GM18870 (cell line): ENCODE results near the gene OR4D11.
"Not testable (repeated sequence)": the region's sequence is repeated elsewhere in the genome, so short reads cannot be mapped to it uniquely, and the experiment has no call there.

Experiments used
- ATAC-seq: cut with Tn5 transposase; IDR thresholded peaks from one replicate; pipeline ENCODE4 v1.9.1; 2021; ENCODE audit warnings: moderate library complexity; ENCODE audit not compliant: unreplicated experiment

Gene OR4D11

GRCh38 chr11:59503276-59503675 lies at the start of gene OR4D11:
Gene OR4D11 (plus strand): TSS chr11:59503576. CDS start chr11:59503576, 0 bp downstream.
- no peak for ATAC-seq

DNA sequence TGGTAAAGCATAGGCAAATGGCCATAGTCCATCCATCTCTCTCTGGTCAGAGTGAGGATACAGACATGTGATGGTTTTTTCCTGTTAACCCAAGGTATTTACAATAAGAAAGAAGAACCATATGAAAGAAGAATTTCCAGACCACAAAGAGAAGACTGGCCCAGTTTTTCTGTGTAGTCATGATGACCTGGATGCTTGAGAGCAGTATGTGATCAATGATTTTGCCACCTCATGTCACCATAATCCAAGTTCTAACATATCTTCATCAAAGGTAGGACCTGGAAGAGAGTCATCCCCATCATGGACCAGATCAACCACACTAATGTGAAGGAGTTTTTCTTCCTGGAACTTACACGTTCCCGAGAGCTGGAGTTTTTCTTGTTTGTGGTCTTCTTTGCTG lies 46.7 kb upstream of the OR4D11 start, which contains the start of gene OR4D6:
TSS of gene OR4D6 (plus strand) at position 301 of the 400 bp plus-strand sequence. CDS start at position 301, 0 bp downstream.
- ATAC-seq = no peak

DNA sequence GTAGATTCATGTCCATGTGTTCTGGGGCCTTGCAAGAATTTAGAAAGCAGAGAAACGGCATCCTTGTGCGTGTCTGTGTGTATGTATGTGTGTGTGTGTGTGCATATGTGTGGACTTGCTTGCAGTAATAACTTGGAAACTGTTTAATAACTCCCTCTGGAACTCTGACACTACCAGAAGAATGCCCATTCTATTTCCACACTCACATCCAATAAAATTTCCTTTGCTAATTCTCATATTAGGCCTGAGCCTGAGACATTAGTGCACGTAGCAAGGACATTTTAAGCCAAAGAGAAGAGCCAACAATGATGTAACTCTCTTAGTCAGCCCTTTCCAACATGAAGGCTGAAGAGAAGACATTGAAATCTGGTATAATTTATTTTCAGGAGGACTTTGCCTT lies 43.5 kb upstream of the OR4D11 start:
- ATAC-seq = no peak

- no peak for ATAC-seq
These were observed 40.2 kb upstream of the OR4D11 start for GRCh38 chr11:59463190-59463641.

DNA sequence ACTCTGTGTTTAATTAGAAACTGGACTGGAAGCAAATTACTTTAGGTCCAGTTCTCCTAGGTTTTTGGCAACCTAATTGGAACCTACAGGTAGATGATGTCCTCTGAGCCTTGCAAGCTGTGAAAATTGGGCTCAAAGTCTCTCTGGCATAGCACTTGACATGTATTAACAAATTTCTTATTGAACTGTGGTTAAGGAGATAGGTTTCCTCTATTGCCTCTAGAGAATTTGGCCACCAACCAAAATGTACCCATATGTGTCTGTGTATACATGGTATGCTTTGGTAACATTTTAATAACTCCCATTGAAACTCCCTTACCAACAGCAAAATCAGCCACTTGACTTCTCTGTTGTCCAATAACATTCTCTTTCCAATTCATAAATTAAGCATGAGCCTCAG lies 30.4 kb upstream of the OR4D11 start, which contains the start of gene OR4D10:
TSS of gene OR4D10 (plus strand) at position 301 of the 400 bp plus-strand sequence. CDS start 4,115 bp downstream, outside the sequence.
- no peak for ATAC-seq

DNA sequence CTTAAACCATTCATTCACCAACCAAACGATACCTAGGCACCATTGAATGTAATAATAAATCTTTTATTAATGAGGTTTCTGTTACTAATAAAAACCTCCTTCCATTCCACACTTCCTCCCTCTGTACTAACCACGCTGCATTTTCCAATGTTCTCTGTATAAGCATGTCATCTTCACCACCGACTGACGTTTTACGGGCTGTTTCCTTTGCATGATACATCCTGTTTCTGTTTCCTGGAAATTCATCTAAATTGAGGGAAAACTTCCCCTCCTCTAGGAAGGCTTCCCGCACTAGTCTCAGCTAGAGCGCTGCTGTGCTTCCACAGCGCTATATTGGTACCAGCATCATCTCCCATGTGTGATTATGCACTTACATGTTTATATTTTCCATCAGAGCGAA lies 28.2 kb upstream of the OR4D11 start:
- ATAC-seq = no peak

GRCh38 chr11:59479906-59480305 lies 23.5 kb upstream of the OR4D11 start:
- no peak for ATAC-seq

- ATAC-seq = no peak
These were observed 23.0 kb upstream of the OR4D11 start for GRCh38 chr11:59480359-59480758.

DNA sequence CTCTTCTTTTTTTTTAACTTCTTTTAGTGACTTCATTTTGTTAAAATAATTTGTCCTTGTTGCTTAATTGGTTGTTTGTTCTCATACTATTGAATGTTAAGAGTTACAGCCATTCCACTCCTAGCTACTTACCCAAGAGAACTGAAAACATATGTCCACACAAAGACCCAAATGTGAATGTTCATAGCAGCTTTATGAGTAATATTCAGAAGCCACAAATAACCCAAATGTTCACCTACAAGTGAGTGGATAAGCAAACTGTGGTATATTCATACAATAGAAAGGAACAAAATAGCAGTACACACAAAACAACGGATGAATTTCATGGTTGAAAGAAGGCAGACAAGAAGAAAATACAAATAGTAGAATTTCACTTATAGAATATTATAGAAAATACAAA lies 1.4 kb upstream of the OR4D11 start:
- no peak for ATAC-seq

DNA sequence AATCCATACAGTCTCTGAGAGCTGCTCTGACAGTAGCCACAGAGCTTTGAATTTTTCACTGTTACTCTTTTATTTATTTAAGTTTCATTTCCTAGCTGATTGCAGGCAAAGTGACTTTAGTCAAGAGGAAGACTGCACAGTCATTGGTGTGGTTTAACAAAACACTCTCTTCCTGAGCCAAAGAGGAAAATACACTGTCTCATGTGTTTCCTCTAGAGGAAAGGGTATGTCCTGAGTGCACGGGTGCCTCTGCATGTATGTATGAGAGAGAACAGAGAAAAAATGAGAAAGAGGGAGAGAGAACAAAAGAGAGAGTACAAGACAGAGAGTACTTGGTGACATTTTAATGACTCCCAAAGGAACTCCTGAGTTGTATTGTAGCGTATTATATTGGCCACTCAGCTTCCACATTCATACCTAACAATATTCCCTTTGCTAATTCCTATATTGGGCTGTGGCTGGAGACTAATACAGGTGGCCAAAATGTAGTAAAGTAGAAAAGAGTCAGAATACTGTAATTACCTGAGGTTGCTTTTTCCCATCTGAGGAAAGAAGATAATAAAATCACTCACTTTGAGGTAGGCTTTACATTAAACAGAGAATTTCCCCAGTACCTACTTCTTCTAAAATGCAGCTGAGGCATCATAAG lies 7.7 kb downstream of the OR4D11 start, which contains the start of gene OR4D9:
TSS of gene OR4D9 (plus strand) at position 599 of the 649 bp plus-strand sequence. CDS start 3,374 bp downstream, outside the sequence.
- no peak for ATAC-seq

GRCh38 chr11:59511675-59512074 lies 8.3 kb downstream of the OR4D11 start:
- ATAC-seq = no peak

GRCh38 chr11:59520139-59520538 lies 16.8 kb downstream of the OR4D11 start:
- not testable (repeated sequence) for ATAC-seq

- no peak for ATAC-seq
These were observed 17.4 kb downstream of the OR4D11 start for GRCh38 chr11:59520741-59521140.

- no peak for ATAC-seq
These were observed 20.2 kb downstream of the OR4D11 start for GRCh38 chr11:59523541-59523940.

DNA sequence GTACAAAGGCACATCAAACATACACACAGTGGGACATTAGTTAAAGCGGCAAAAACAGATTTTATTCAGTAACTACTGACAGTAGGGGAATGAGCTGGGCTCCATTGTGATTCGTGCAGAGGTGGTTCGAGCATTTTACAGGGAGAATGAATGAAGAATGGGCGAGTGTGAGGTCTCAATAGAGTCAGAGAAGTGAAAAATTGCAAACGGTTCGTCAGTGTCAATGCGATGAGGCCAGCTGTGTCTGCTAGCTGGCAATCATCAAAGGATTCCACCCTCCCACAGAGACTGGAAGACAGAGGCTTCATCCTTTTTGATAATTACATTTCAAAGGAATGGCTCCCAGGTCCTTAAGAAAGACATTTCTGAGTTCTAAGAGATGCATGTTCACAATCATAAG lies 25.3 kb downstream of the OR4D11 start:
- no peak for ATAC-seq

- no peak for ATAC-seq
These were observed 29.2 kb downstream of the OR4D11 start for GRCh38 chr11:59532620-59533019.

- no peak for ATAC-seq
These were observed 31.3 kb downstream of the OR4D11 start for GRCh38 chr11:59534676-59535075.

- ATAC-seq = no peak
These were observed 38.9 kb downstream of the OR4D11 start for GRCh38 chr11:59542142-59542810.

DNA sequence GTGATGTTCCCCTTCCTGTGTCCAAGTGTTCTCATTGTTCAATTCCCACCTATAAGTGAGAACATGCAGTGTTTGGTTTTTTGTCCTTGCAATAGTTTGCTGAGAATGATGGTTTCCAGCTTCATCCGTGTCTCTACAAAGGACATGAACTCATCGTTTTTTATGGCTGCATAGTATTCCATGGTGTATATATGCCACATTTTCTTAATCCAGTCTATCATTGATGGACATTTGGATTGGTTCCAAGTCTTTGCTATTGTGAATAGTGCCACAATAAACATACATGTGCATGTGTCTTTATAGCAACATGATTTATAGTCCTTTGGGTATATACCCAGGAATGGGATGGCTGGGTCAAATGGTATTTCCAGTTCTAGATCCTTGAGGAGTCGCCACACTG lies 40.3 kb downstream of the OR4D11 start:
- not testable (repeated sequence) for ATAC-seq

DNA sequence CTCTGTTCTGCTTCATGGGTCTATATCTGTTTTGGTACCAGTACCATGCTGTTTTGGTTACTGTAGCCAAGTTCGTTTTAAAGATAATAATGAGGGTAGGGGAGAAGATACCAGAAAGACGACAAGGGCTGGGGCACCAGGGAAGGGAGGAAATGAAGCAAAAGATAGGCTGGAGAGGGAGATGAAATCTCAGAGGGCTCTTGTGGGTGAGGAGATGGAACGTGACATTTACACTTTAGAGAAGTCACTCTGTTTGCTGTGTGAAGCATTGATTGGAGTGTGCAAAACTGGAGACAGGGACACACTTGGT lies 41.4 kb downstream of the OR4D11 start:
- no peak for ATAC-seq

GRCh38 chr11:59545179-59546020 lies 42.0 kb downstream of the OR4D11 start:
- ATAC-seq = no peak
